Heart left ventricle (tissue), 13 donors: Measurements from ENCODE around the gene RNF111.

Experiments
- CTCF ChIP-seq, 12 donors: fragments of 200-600 bp; sonication (generic) in 4 of 12; IDR thresholded peaks; one replicate each; pipeline versions ENCODE4 v1.5.0 to v1.8.0; 2018 to 2022; ENCODE audit warnings: antibody characterized with exemption in 12 of 12, mild to moderate bottlenecking in 5 of 12
- POLR2A ChIP-seq, 2 donors: fragments of 450-650 bp; IDR thresholded peaks; one replicate each; pipeline ENCODE4 v1.6.1; 2017; ENCODE audit warnings: antibody characterized with exemption in 2 of 2, mild to moderate bottlenecking in 2 of 2, moderate library complexity in 2 of 2
- donor health status: ischemic (EF 13 %, LVEDD 7.1; RV severe dilation, severe dysfunction).
- donor health status: DM: no; HTN: yes; CAD: no.
- donor health status: DM: no; HTN: no; CAD: no.
- donor health status: ischemic (EF 25% LVEDD 6.9; RV normal size, moderate dysfunction).
- donor health status: ischemic (EF 25% LVEDD 5.7; RV mildly dilated, moderate dysfunction).
- donor health status: ischemic (EF 35%, LVEDD 5.7; RV mildly dilated, moderate dysfunction).
- donor health status: nonischemic (EF 11% LVEDD 7.7; RV severe dilation, severe dysfunction).
- donor health status: DM: yes; HTN: yes; CAD: no.
- donor health status: PGD.
- donor health status: ischemic (EF 29% LVEDD 5.4; RV normal size, mild dysfunction).
- donor health status: nonischemic (EF 23%, LVEDD 6.1; RV moderate dilation, normal function).

- no peak for TF ChIP-seq CTCF (IDR thresholded peaks at IDR 0.05)
- no peak for TF ChIP-seq POLR2A (IDR thresholded peaks at IDR 0.05)
Observed at GRCh38 chr15:59013246-59013873, 25.9 kb downstream of the RNF111 start.
